HG03439 (cell line): ENCODE measurements around the gene ARHGAP1.
"Not testable (repeated sequence)": the region's sequence is repeated elsewhere in the genome, so short reads cannot be mapped to it uniquely, and the experiment has no call there.

ENCODE experiments used
- ATAC-seq: cut with Tn5 transposase; IDR thresholded peaks from one replicate; pipeline ENCODE4 v1.9.1; 2021; ENCODE audit warnings: mild to moderate bottlenecking, moderate library complexity; ENCODE audit not compliant: unreplicated experiment

The ARHGAP1 gene

GRCh38 chr11:46724088-46724487 is 23.7 kb upstream of the ARHGAP1 start:
- ATAC-seq, result no peak

- ATAC-seq, result no peak
Measured at GRCh38 chr11:46723359-46723680, 22.9 kb upstream of the ARHGAP1 start.

DNA sequence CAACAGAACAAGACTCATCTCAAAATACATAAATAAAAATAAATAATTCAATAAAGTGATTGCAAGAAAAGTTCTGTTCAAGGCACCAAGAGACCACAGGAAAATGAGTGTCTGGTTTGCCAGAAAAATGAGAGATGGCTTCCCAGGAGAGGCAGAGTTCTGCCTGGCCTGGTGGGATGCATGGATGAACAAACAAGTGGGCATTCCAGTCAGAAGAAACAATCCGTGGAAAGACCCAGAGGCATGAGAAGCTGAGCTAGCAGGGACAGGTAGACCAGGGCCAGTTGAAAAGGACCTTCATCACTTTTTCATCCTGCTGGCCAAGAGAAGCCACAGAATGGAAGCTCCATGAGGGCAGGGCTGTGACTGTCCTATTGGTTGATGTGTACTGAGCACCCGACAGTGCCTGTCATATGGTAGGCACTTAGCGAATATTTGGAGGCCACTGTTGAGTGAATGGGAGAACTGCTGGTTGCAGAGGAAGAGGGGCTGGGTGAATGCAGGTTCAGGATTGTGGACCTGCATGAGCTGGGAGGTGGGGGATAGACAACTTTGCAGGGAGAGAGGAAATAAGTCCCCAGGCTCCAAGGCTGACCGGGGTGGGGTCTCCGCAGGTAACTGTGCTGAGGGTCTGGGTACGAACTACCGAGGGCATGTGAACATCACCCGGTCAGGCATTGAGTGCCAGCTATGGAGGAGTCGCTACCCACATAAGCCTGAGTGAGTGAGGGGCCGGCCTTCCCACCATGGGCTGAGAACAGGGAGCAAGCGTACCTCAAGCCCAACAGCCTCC is 22.3 kb upstream of the ARHGAP1 start:
- no peak for ATAC-seq

- no peak for ATAC-seq
Measured at GRCh38 chr11:46721286-46721685, 20.9 kb upstream of the ARHGAP1 start.

DNA sequence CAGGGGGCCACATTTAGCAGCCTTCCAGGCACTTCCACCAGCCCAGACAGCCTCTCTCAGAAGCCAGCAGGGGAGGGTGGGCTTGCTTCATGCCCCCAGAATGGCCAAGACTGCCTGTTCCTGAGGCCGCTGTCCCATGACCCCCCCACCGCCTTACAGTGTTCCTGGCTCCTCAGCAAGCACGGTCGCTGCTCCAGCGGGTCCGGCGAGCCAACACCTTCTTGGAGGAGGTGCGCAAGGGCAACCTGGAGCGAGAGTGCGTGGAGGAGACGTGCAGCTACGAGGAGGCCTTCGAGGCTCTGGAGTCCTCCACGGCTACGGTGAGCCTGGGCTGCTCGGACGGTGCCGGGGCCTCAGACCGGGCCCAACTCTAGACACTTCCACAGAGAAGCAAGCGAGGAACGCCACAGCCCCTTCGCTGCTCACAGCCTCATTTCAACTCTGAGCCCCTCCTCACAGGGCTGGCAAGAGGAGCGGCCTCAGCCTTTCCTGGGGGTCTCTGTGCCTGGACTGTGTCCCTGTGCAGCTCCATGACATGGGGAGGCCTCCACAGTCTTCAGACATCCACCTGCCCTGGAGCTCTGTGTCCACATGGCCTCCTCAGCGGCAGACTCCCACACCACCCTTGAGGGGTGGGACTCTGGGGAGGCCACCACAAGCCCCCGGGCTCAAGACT is 19.3 kb upstream of the ARHGAP1 start:
- ATAC-seq, result no peak

DNA sequence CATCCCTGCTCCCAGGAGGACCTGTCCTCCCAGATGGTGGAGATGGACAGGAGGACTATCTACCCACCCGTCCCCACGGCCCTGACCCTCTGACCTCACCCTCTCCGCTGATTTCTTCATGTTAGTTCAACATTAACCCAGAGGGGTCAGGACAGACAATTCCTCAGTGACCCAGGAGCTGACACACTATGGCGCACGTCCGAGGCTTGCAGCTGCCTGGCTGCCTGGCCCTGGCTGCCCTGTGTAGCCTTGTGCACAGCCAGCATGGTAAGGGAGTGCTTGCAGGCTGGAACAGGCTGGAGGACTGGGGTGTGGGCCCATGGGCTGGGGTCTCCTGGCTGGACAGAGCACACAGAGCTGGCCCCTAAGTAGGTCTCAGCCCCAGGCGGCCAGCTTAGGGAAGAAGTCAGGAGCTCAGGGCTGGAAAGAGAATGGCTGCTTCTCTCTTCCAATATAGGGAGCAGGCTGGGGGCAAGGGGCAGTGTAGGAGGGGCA is 18.7 kb upstream of the ARHGAP1 start, which contains the start of gene F2:
TSS of gene F2 (plus strand) at position 166 of the 495 bp plus-strand sequence. CDS start at position 189, 23 bp downstream.
- no peak for ATAC-seq

DNA sequence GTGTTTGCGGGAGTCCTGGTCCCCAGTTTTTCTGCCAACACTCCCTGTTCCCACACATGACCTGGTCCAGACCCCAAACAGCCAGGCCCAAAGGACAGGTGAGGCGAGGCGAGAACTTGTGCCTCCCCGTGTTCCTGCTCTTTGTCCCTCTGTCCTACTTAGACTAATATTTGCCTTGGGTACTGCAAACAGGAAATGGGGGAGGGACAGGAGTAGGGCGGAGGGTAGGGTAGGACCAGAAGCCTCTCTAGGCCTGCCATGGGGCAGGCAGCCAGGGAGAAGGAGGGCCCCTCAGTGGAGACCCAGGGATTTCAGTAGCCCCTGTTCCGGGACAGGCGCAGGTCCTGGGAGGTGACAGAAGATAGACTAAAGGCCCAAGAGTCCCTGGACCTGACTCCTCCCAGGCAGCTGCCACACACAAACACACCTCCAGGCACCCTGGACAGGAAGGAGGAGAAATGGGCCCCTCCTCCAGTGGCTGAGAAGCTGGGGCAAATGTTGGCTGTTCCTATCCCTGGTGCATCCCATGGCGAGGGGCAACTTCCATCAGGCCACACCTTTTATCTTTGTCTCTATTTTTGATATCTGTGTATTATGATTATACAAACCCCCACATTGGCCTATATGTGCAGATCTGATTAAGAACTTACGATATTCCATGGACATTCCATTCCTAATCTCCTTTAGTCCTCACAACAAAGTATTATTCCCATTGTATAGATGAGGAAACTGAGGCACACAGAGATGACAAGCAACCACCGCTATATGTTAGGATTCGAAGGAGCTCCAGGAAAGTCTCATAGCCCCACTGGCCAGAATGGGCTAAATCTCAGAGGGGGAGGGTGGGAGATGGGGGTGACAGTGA is 18.0 kb upstream of the ARHGAP1 start:
- ATAC-seq, result no peak

GRCh38 chr11:46717825-46718154 is 17.4 kb upstream of the ARHGAP1 start:
- not testable (repeated sequence) for ATAC-seq

DNA sequence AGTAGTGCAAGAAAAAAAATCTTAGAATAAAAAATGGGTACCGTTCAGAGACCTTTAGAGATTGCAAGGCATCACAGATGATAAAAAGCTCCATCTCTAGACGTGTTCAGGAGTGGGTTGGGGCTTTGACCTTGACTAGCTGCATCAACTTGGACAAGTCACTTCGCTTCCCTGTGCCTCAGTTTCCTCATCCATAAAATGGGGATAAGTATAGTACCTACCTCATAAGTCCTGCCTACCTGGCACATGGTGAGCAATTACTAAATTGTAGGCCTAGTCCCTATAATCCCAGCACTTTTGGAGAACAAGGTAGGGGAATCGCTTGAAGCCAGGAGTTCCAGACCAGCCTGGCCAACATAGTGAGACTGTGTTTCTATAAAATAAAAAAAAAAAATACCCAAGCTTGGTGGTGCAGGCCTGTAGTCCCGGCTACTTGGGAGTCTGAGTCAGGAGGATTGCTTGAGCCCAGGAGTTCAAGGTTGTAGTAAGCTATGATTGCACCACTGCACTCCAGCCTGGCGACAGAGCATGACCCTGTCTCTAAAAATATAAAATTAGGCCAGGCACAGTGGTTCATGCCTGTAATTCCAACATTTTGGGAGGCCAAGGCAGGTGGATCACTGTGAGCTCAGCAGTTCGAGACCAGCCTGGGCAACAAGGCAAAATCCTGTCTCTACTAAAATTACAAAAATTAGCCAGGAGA is 12.6 kb upstream of the ARHGAP1 start:
- no peak for ATAC-seq

- ATAC-seq, result no peak
Measured at GRCh38 chr11:46711303-46711702, 10.9 kb upstream of the ARHGAP1 start.

DNA sequence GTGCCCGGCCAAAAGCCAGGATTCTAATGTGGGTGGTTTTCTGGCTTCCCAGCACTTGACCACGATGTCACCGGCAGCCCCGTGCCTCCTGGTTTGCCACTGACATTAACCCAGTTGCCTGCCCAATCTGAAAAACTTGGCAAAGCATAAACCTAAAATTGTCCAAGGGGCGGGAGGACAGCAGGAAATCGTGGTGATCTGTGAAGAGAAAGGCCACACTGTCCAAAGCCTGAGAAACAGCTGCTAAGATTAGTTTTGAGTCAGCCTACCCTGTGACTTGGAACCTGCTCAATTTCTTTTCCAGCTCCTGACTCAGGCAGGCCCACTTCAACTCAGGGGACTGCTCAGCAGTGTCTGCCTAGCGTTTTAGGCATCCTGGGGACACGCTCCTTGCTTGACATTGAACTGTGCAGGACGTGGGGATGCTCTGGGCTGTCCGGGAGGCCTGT is 10.4 kb upstream of the ARHGAP1 start:
- no peak for ATAC-seq

GRCh38 chr11:46709351-46709750 is 8.9 kb upstream of the ARHGAP1 start:
- ATAC-seq, result not testable (repeated sequence)

GRCh38 chr11:46706886-46707285 is 6.5 kb upstream of the ARHGAP1 start:
- no peak for ATAC-seq

DNA sequence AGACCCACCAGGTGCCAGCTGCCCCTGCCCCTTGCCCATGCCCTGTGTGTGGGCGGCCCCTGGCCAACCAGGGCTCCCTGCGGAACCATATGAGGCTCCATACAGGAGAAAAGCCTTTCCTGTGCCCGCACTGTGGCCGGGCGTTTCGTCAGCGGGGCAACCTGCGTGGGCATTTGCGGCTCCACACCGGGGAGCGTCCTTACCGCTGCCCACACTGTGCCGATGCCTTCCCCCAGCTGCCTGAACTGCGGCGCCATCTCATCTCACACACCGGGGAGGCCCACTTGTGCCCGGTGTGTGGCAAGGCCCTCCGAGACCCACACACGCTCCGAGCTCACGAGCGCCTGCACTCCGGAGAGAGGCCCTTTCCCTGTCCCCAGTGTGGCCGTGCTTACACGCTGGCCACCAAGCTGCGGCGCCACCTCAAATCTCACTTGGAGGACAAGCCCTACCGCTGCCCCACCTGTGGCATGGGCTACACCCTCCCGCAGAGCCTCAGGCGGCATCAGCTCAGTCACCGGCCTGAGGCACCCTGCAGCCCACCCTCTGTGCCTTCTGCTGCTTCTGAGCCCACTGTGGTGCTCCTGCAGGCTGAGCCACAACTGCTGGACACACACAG is 4.8 kb upstream of the ARHGAP1 start:
- ATAC-seq, result no peak

- ATAC-seq, result no peak
Measured at GRCh38 chr11:46701078-46701654, 747 bp upstream of the ARHGAP1 start.

- no peak for ATAC-seq
Measured at GRCh38 chr11:46698597-46698996, 1.8 kb downstream of the ARHGAP1 start.

DNA sequence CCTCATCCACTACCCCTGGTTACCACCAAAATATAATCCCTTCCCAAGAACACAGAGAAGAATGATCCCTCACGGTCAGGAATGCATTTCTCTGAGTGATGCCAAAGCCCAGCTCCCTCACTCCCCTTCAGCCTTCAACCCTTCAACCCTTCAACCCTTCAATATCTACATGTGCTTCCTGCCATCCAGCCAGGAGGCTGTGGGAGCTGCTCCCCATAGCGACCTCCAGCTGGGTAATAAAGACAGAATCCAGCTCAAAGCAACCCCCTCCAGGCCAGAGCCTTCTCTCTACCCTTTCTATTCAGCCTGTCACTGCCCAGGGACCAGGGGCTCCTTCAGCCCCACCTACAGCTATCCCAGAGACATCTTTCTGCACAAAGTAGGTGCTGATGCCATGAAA is 2.7 kb downstream of the ARHGAP1 start:
- no peak for ATAC-seq

DNA sequence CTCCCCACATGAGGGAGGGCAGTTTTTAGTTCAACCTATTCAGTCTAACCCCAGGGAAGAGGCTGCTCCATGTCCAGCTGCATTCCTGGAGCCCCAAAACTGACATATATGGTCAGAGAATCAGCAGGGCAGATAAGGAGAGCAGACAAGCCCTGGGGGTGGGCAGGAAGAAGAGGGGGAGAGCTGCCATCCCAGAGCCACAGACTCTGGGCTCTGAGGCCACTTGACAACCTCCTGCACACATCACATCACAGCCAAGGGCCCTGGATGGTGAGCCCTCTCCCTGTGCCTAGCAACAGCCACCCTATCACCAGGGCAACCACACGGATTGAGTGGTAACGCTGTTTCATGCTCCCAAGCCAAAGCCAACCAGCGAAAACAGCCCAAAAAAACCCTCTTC is 3.1 kb downstream of the ARHGAP1 start:
- ATAC-seq, result no peak

DNA sequence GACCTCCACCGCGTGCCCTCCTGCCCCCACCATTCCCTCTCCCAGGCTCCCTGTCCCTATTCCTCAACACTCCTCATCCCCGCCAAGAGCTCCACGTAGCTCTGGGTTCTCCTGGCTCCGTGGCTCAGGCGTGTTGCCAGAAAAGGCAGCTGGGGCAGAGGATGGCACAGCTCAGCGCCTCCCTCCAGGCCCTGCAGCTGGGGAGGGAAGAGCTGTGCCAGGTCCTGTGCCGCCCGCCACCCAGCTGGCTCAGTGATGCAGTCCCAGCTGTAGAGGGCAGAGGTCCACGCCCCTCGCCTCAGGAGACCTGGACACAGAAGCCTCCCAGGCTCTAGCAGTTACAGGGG is 4.2 kb downstream of the ARHGAP1 start:
- no peak for ATAC-seq
